ENCODE results near the gene SCAF8.
"Not testable (repeated sequence)": the region's sequence is repeated elsewhere in the genome, so short reads cannot be mapped to it uniquely, and the experiment has no call there.

SCAF8 gene

GRCh38 chr6:154733626-154734382 is 588 bp downstream of the SCAF8 start:
- DNase-seq (ENCODE audit: low read depth in 2 of 2), result peak; percentile 80 to 85

DNA sequence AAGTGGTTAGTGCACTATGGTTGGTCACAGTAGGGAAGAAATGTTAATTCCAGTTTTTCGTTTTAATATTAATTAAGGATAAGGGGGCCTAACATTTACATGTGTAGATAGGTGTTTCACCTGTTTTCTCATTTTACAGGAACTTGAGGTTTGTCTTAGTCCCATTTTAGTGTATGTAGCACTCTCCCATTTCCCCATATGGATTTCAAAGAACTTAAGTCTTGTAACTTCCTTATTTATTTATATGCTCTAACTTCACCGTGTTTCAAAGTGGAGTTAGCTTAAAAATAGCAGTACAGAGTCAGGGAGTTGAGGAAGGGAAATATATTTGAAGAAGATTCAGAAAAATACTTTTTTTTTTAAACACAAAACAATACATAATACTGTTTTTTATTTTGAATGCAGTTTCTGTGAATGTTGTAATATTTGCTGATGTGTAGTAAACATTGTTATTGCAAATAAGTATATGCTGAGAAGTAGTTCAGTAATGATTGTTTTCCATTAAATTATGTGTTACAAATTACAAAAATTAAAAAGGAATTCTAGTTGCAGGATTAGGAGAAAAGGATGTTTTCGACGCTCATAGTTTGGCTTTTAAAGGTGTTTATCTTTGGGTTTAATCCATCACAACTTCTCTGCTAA is 3.5 kb downstream of the SCAF8 start:
- no peak for DNase-seq (ENCODE audit: low read depth in 2 of 2)

DNA sequence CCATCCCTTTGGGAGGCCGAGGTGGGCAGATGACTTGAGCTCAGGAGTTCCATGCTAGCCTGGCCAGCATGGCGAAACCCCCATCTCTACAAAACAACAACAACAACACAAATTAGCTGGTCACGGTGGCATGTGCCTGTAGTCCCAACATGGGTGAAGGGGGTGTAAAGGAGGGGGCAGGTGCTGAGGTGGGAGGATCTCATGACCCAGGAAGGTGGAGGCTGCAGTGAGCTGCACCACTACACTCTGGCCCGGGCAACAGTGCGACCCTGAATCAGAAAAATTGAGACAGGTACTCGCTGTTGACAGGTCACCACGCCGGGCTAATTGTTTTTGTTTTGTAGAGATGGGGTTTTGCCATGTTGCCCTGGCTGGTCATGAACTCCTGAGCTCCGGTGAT is 4.2 kb downstream of the SCAF8 start:
- no peak for DNase-seq (ENCODE audit: low read depth in 2 of 2)

- no peak for DNase-seq (ENCODE audit: low read depth in 2 of 2)
Measured at GRCh38 chr6:154738551-154738961, 5.3 kb downstream of the SCAF8 start.

GRCh38 chr6:154740658-154741057 is 7.4 kb downstream of the SCAF8 start:
- DNase-seq (ENCODE audit: low read depth in 2 of 2), result no peak

GRCh38 chr6:154742891-154743290 is 9.7 kb downstream of the SCAF8 start:
- no peak for DNase-seq (ENCODE audit: low read depth in 2 of 2)

DNA sequence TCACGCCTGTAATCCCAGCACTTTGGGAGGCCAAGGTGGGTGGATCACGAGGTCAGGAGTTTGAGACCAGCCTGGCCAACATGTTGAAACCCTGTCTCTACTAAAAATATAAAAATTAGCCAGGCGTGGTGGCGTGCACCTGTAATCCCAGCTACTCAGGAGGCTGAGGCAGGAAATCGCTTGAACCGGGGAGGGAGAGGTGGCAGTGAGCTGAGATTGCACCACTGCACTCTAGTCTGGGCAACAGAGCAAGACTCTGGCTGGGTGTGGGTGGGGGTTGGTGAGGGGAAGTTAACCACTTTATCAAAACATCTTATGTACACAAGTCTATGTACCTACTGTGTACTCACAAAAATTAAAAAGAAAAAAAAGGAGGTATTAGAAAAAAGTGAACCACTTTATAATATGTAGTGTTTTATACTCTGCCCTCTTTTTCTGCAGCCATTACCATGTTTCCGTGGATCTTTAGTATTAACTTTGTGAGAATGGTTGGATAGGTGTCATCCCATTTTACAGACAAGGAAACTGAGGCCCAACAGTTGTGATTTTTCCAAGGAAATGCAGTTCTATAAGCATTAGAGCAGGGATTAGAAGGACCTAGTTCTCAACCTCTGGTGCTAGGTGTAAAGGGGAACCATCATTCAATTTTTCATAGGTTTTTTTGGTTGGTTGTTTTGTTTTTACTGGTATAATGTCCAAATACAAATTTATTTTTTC is 11.0 kb downstream of the SCAF8 start:
- DNase-seq (ENCODE audit: low read depth in 2 of 2), result not testable (repeated sequence)

DNA sequence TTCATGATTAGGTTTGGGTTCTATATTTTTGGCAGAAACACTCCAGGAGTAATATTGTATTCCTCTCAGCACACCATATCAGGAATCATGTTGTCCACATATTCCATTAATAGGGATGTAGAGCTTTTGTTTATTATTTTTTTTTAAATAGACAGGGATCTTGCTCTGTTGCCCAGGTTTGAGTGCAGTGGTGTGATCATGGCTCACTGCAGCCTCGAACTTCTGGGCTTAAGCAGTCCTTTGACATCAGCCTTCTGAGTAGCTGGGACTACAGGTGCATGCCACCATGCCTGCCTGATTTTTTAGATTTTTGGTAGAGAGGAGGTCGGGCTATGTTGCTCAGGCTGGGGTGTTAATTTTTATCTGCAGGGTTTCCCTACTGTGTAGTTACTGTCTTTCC is 12.0 kb downstream of the SCAF8 start:
- DNase-seq (ENCODE audit: low read depth in 2 of 2), result no peak

DNA sequence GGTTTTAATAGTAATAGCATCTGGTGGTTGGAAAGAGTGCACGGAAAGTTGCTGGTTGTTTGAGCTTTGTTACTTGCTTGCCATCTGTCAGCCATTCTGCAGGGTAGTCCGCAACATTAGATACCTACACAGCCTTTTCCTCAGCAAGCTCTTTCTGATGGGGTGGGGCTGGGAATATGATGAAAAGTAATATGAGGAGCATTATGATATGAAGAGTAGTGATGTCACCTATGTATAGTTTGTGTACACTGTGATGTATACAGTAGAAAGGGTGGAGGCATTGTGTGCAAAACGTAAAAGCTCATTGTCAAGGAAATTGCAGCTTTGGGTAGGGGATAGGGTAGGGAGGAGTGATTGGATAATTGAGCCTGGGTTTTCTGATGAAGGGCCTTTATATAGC is 16.1 kb downstream of the SCAF8 start:
- DNase-seq (ENCODE audit: low read depth in 2 of 2), result no peak

GRCh38 chr6:154751011-154751800 is 18.0 kb downstream of the SCAF8 start:
- no peak for DNase-seq (ENCODE audit: low read depth in 2 of 2)

- DNase-seq (ENCODE audit: low read depth in 2 of 2), result no peak
Measured at GRCh38 chr6:154752022-154752421, 18.8 kb downstream of the SCAF8 start.

DNA sequence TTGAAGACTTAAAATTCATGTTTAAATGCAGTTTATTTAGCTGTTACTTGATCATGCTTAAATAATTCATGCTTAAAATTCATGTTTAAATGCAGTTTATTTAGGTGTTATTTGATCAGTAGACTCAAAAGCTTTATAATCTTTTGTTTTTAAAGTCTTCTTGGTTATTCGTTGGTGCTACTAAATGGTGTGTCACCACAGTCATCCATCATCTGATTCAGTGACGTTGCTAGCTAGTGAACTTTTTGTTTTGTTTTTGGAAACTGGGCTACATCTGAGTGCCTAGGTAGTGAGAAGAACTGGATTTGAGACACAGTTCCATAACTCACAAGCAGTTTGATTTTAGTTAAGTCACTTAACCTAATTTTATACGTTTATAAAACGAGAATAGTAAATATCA is 20.9 kb downstream of the SCAF8 start:
- no peak for DNase-seq (ENCODE audit: low read depth in 2 of 2)

DNA sequence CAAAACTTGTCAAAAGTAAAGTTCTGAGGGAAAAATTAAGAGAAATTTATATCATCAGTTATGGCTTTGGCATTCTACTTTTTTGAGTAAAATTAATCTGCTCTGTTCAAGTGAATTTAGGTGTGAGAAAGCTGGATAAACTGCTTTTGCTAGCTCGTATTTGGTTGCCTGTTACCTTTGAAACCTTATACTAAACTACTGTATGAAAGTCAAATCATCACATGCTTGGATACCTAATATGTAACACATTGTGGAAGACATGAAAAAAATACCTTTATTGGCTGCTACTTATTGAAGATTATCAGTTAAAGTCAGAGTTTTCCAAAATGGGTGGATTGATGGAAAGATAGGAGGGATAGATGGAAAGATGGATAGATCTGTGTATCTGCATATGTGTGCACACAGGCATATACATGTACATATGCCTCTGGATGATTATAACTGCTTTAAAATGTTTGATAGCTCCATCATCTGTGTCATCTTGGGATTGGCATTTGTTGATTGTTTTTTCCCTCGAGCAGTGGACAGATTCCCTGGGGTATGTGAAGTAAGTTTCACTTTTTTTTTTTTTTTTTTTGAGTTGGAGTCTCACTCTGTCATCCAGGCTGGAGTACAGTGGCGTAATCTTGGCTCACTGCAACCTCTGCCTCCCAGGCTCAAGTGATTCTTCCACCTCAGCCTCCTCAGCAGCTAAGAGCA is 24.3 kb downstream of the SCAF8 start:
- DNase-seq (ENCODE audit: low read depth in 2 of 2), result no peak

DNA sequence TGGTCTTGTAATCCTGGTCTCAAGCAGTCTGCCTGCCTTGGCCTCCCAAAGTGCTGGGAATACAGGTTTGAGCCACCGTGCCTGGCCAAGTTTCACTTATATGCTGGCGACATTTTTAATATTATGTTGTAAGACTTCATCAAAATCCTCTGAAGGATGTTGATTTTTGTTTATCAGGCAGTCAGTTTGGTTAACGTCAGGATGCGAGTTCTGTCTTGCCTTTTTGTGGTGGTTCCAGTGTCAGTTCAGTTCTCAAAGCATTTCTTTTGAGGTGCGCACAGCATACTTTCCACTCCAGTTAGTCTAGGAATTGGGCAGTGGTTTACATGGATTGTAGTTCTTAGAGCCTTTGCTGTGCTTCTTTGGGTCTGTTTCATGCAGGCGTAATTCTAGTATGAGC is 24.9 kb downstream of the SCAF8 start:
- DNase-seq (ENCODE audit: low read depth in 2 of 2), result no peak

GRCh38 chr6:154763650-154764049 is 30.4 kb downstream of the SCAF8 start:
- no peak for DNase-seq (ENCODE audit: low read depth in 2 of 2)

- DNase-seq (ENCODE audit: low read depth in 2 of 2), result no peak
Measured at GRCh38 chr6:154765273-154765672, 32.1 kb downstream of the SCAF8 start.

DNA sequence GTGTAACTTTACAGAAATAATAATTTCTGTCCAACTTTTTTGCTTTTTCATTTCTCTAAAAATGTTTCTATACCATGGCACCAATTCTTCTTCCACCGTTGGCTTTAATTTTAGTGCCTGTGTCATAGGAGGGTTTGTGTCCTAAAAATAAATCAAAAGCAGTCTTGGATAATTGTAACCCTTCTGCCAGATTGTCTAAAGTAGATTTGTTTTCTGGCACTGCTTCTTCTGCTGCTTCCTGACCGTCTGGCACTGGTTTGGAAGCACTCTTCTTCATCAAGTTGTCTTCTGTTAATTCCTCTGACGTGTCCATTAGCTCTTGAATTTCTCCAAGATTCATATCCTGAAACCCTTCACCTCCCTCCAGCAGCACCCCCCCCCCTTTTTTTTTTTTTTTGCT is 33.1 kb downstream of the SCAF8 start:
- DNase-seq (ENCODE audit: low read depth in 2 of 2), result no peak

- no peak for DNase-seq (ENCODE audit: low read depth in 2 of 2)
Measured at GRCh38 chr6:154767003-154767723, 33.9 kb downstream of the SCAF8 start.

DNA sequence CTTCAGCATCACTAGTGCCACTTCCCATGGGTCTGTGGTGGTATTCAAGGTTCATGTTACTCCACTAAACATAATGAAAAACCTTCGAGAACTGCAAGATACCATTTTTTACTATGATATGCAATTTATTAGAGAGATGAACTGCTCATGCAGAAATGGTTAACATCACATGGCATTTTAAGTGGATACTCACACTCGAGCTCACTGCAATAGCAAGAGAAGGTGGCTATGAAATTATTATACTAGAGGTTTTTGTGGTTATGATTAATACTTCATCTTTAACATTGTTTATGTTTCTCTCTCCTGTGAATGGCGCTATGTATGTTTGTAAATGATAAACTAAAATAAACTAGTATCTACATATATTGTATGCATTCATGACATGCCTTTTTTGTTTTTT is 35.1 kb downstream of the SCAF8 start:
- no peak for DNase-seq (ENCODE audit: low read depth in 2 of 2)

- DNase-seq (ENCODE audit: low read depth in 2 of 2), result no peak
Measured at GRCh38 chr6:154773610-154774089, 40.4 kb downstream of the SCAF8 start.

GRCh38 chr6:154779157-154779556 is 45.9 kb downstream of the SCAF8 start:
- DNase-seq (ENCODE audit: low read depth in 2 of 2), result not testable (repeated sequence)

All from stimulated activated CD4-positive, alpha-beta T cell treated with anti-CD3 and anti-CD28 coated beads, Interleukin-12 subunit alpha, Interleukin-12 subunit beta, amount 100 ng/mL, for 24 hours (primary cell).